ENCODE data around the gene CBX4.
"Not testable (repeated sequence)": the region's sequence is repeated elsewhere in the genome, so short reads cannot be mapped to it uniquely, and the experiment has no call there.

- TF ChIP-seq CTCF, EZH2phosphoT487 (IDR thresholded peaks at IDR 0.05; ENCODE audit: low read length): not testable (repeated sequence)
Observed at GRCh38 chr17:79853168-79853567, 13.9 kb upstream of the CBX4 start.
